ENCODE data around the gene PARM1.
A peak's percentile ranks its signal among the peaks of the same experiment; 100 is the strongest.
"Not testable (repeated sequence)": the region's sequence is repeated elsewhere in the genome, so short reads cannot be mapped to it uniquely, and the experiment has no call there.

PARM1 gene

DNA sequence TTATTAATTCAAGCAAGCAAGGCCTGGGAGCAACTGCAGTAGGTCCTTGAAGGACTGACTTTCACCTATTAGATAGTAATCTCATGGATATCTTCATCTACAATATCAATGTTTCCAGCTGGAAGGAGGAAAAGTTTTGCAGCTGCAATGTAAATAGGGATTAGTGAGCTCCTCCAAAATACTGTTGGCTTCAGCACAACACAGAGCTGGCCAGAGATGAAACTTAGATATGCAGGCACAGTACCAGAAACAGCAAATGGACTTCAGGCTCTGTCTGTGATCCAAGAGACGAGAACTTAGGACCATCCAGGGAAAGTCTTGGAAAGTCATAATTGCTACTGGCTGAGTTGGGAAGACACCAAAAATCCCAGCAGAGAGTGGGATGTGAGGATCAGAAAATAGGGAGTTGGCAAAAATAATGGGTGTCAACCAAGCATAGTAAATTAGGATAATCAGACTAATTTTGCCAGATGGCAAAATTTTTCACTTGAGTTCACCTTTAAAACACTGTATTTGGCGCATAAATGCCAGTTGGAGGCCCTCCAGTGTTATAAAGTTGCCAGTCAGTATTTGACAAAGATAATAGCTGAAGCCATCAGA is 57.5 kb downstream of the PARM1 start:
- no peaks in the 10 kb centered on the region for H3K36me3 Mint-ChIP-seq (ENCODE audit: low read depth)
- no peak overlapping the region for H3K4me3 Mint-ChIP-seq
- peak overlapping the region in 1 of 3 experiments; percentile 6 for H3K27ac Mint-ChIP-seq
- peaks cover 38% of the 10 kb centered on the region for H3K4me1 Mint-ChIP-seq
- peaks cover 6% of the 10 kb centered on the region for H3K9me3 Mint-ChIP-seq
- TF ChIP-seq, protein P1, sequence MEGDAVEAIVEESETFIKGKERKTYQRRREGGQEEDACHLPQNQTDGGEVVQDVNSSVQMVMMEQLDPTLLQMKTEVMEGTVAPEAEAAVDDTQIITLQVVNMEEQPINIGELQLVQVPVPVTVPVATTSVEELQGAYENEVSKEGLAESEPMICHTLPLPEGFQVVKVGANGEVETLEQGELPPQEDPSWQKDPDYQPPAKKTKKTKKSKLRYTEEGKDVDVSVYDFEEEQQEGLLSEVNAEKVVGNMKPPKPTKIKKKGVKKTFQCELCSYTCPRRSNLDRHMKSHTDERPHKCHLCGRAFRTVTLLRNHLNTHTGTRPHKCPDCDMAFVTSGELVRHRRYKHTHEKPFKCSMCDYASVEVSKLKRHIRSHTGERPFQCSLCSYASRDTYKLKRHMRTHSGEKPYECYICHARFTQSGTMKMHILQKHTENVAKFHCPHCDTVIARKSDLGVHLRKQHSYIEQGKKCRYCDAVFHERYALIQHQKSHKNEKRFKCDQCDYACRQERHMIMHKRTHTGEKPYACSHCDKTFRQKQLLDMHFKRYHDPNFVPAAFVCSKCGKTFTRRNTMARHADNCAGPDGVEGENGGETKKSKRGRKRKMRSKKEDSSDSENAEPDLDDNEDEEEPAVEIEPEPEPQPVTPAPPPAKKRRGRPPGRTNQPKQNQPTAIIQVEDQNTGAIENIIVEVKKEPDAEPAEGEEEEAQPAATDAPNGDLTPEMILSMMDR (IDR thresholded peaks at IDR 0.05; ENCODE audit: unreplicated experiment in 3 of 3) = no peak
- no peaks in the 10 kb centered on the region for H3K27me3 Mint-ChIP-seq (ENCODE audit: low read depth)

DNA sequence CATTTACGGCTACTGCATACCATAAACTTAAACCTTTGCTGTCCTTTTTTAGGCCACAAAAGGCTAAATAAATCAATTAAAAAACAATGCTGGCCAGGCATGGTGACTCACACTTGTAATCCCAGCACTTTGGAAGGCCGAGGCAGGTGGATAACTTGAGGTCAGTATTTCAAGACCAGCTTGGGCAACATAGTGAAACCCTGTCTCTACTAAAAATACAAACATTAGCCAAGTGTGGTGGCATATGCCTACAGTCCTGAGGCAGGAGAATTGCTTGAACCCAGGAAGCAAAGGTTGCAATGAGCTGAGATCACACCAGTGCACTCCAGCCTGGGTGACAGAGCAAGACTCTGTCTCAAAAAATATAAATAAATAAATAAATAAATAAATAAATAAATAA is 61.5 kb downstream of the PARM1 start:
- not testable (repeated sequence) for H3K27ac Mint-ChIP-seq; H3K9me3 Mint-ChIP-seq; H3K4me3 Mint-ChIP-seq; H3K27me3 Mint-ChIP-seq (ENCODE audit: low read depth); H3K36me3 Mint-ChIP-seq (ENCODE audit: low read depth)
- H3K4me1 Mint-ChIP-seq = peaks cover 49% of the 10 kb centered on the region

DNA sequence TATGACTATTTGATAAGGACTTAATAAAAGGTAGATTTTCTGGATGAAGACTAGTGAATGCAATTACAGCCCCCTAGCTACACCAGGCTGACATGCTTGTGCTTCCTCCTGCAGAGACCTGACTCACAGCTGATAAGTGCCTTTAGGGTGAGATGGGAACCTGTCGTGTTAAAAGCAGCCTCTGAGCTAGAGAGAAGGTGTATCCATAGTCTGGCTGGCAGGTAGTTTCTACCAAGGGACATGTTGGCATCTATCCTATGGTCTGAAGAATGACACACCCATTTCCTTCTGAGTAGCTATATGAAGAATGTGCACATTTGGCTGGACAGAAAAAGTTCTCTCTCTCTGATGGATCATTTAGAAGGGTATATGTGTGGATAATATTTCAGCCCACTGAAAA is 64.1 kb downstream of the PARM1 start:
- no peaks in the 10 kb centered on the region for H3K36me3 Mint-ChIP-seq (ENCODE audit: low read depth)
- H3K27me3 Mint-ChIP-seq (ENCODE audit: low read depth) = no peaks in the 10 kb centered on the region
- TF ChIP-seq, protein P1 (IDR thresholded peaks at IDR 0.05; ENCODE audit: unreplicated experiment in 3 of 3) = no peak
- peaks cover 4% of the 10 kb centered on the region for H3K9me3 Mint-ChIP-seq
- peaks cover 31% of the 10 kb centered on the region for H3K4me1 Mint-ChIP-seq
- H3K27ac Mint-ChIP-seq = no peak overlapping the region
- no peak overlapping the region for H3K4me3 Mint-ChIP-seq

DNA sequence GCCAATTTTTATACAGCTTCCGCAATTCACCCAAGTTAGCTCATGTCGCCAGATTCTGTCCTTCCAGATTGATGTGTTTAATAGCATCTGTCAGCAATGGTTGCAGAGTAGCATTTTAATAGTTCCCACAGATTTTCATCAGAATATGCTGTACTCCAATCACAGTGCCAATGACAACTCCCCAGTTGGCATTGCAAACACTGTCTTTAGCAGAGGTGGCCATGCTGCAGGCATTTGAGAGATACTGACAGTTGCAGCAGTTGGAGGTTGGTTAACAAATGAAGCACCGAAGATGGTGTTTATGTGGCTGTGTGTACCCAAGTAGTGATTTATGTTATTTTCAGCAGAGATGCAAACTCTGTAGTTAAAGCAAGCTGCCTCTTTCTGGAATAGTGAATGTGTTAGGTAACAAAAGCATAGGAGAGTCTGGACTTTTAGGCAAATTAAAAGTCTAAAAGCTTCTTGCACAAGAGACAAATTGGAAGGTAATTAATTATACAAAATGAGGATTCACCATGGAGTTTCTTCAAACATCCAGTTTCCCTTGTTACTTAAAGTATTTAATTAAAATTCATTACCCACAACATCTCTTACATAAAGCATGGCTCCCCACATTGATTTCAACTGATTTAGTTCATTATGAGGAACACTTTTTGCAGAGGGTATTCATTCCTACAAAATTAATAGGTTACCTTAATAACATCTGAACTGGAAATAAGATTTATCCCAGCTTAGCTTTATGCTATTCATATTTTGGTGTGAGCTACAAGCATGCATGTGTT is 65.2 kb downstream of the PARM1 start:
- H3K36me3 Mint-ChIP-seq (ENCODE audit: low read depth) = no peaks in the 10 kb centered on the region
- TF ChIP-seq, protein P1 (IDR thresholded peaks at IDR 0.05; ENCODE audit: unreplicated experiment in 3 of 3) = no peak
- H3K4me1 Mint-ChIP-seq = peaks cover 37% of the 10 kb centered on the region
- H3K4me3 Mint-ChIP-seq = no peak overlapping the region
- no peak overlapping the region for H3K27ac Mint-ChIP-seq
- H3K9me3 Mint-ChIP-seq = peaks cover 2% of the 10 kb centered on the region
- no peaks in the 10 kb centered on the region for H3K27me3 Mint-ChIP-seq (ENCODE audit: low read depth)

DNA sequence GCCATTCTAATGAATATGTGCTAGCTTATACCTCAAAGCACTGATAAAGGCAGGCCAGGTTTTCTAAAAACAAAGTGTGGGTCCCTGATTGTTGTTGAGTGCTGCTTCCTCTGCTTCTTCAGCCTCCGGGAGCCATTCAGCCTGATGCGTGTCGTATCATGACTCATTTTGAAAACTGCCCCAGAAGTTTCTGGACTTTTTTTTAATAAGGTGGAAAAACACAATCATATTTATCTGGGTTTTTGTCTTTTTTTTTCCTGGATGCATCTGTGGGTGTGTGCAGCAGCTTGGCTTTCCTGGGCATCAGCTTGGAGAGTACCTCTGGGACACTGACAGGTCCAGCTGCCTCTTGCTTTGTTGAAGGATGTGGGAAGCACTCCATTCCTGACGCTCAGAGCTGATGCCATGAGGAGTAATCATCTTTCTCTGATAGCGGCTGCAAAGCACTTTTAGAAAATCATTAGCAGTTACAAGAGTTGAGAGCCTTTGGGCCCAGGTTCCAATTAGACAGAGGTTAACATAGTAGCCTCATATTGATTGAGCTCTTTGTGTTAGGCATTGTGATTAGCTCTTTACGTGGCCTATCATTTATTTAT is 66.9 kb downstream of the PARM1 start:
- no peaks in the 10 kb centered on the region for H3K36me3 Mint-ChIP-seq (ENCODE audit: low read depth)
- TF ChIP-seq, protein P1 (IDR thresholded peaks at IDR 0.05; ENCODE audit: unreplicated experiment in 3 of 3) = no peak
- H3K4me1 Mint-ChIP-seq = peaks cover 52% of the 10 kb centered on the region
- no peak overlapping the region for H3K27ac Mint-ChIP-seq
- H3K27me3 Mint-ChIP-seq (ENCODE audit: low read depth) = no peaks in the 10 kb centered on the region
- no peak overlapping the region for H3K4me3 Mint-ChIP-seq
- H3K9me3 Mint-ChIP-seq = no peaks in the 10 kb centered on the region

DNA sequence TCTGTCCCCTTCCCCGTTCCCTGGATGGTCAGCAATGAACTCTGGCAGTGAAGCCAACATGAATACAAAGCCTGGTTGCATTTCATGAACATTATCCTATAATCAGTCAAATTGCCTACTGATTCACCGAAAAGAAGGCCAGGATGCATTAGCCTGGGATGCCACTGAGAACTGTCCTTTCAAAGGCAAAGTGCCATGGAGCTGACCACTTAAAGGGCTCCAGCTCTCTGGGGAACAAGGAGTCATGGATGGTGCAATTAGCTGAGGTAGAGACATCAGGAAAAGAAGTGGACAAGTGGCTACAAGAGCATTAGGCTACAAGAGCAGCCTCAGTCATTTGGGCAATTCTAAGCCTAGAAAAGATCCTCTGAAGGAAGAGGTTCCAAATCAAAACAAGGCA is 69.0 kb downstream of the PARM1 start:
- Mint-ChIP-seq H3K27ac (no peak overlapping the region), H3K4me1 (peaks cover 44% of the 10 kb centered on the region), H3K36me3 (ENCODE audit: low read depth) (no peaks in the 10 kb centered on the region), H3K27me3 (ENCODE audit: low read depth) (no peaks in the 10 kb centered on the region), H3K9me3 (no peaks in the 10 kb centered on the region), H3K4me3 (no peak overlapping the region)
- TF ChIP-seq, protein P1 (IDR thresholded peaks at IDR 0.05; ENCODE audit: unreplicated experiment in 3 of 3) = no peak
